ENCODE results near the gene TYW1.

TYW1 gene, protein sequence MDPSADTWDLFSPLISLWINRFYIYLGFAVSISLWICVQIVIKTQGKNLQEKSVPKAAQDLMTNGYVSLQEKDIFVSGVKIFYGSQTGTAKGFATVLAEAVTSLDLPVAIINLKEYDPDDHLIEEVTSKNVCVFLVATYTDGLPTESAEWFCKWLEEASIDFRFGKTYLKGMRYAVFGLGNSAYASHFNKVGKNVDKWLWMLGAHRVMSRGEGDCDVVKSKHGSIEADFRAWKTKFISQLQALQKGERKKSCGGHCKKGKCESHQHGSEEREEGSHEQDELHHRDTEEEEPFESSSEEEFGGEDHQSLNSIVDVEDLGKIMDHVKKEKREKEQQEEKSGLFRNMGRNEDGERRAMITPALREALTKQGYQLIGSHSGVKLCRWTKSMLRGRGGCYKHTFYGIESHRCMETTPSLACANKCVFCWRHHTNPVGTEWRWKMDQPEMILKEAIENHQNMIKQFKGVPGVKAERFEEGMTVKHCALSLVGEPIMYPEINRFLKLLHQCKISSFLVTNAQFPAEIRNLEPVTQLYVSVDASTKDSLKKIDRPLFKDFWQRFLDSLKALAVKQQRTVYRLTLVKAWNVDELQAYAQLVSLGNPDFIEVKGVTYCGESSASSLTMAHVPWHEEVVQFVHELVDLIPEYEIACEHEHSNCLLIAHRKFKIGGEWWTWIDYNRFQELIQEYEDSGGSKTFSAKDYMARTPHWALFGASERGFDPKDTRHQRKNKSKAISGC

GRCh38 chr7:66996444-66997191, at the start of gene TYW1:
Gene TYW1 (plus strand): TSS chr7:66996833. CDS start chr7:66996979, 146 bp downstream.
- peak; percentile 94 for TF ChIP-seq YY1 (IDR thresholded peaks at IDR 0.05; ENCODE audit: low read depth)
- TF ChIP-seq TAF1 (IDR thresholded peaks at IDR 0.05; ENCODE audit: low read depth) = peak; percentile 90
- TF ChIP-seq, protein P1, sequence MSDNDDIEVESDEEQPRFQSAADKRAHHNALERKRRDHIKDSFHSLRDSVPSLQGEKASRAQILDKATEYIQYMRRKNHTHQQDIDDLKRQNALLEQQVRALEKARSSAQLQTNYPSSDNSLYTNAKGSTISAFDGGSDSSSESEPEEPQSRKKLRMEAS (IDR thresholded peaks at IDR 0.05) = peak; percentile 49; the same call in 1 of the 2 replicates

GRCh38 chr7:66948480-66949109, 48.0 kb upstream of the TYW1 start:
- TF ChIP-seq ZBTB7A (IDR thresholded peaks at IDR 0.05; ENCODE audit: low read depth) (no peak), EGR1 (IDR thresholded peaks at IDR 0.05) (no peak), TEAD4 (IDR thresholded peaks at IDR 0.05) (no peak), EP300 (IDR thresholded peaks at IDR 0.05; ENCODE audit: borderline replicate concordance) (no peak), TCF12 (IDR thresholded peaks at IDR 0.05; ENCODE audit: low read depth) (no peak), TAF1 (IDR thresholded peaks at IDR 0.05; ENCODE audit: low read depth) (no peak), FOXM1 (IDR thresholded peaks at IDR 0.05; ENCODE audit: borderline replicate concordance, low read depth) (no peak), YY1 (IDR thresholded peaks at IDR 0.05; ENCODE audit: low read depth) (no peak), RAD21 (IDR thresholded peaks at IDR 0.05; ENCODE audit: low read depth) (no peak), NFIC (IDR thresholded peaks at IDR 0.05) (no peak), CEBPB (IDR thresholded peaks at IDR 0.05) (no peak), REST (IDR thresholded peaks at IDR 0.05; ENCODE audit: low read depth) (no peak)
- TF ChIP-seq, protein P2, sequence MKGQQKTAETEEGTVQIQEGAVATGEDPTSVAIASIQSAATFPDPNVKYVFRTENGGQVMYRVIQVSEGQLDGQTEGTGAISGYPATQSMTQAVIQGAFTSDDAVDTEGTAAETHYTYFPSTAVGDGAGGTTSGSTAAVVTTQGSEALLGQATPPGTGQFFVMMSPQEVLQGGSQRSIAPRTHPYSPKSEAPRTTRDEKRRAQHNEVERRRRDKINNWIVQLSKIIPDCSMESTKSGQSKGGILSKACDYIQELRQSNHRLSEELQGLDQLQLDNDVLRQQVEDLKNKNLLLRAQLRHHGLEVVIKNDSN (IDR thresholded peaks at IDR 0.05) = no peak
- TF ChIP-seq, protein P1 (IDR thresholded peaks at IDR 0.05) = no peak

DNA sequence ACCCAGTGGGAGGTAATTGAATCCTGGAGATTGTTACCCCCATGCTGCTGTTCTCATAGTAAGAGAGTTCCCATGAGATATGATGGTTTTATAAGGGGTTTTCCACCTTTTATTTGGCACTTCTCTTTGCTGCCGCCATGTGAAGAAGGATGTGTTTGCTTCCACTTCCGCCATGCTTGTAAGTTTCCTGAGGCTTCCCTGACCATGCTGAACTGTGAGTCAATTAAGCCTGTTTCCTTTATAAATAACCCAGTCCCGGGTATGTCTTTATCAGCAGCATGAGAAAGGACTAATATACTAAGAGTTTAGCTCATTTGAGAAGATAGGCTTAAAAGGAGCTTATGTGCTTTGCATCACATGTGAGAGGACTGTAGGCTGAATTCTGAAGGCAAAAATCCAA, 46.3 kb upstream of the TYW1 start:
- TF ChIP-seq, protein P2 (IDR thresholded peaks at IDR 0.05) = no peak
- no peak for TF ChIP-seq ZBTB7A (IDR thresholded peaks at IDR 0.05; ENCODE audit: low read depth)
- no peak for TF ChIP-seq REST (IDR thresholded peaks at IDR 0.05; ENCODE audit: low read depth)
- no peak for TF ChIP-seq CEBPB (IDR thresholded peaks at IDR 0.05)
- TF ChIP-seq NFIC (IDR thresholded peaks at IDR 0.05) = no peak
- no peak for TF ChIP-seq FOXM1 (IDR thresholded peaks at IDR 0.05; ENCODE audit: borderline replicate concordance, low read depth)
- no peak for TF ChIP-seq CREB1 (IDR thresholded peaks at IDR 0.05; ENCODE audit: low read depth)
- no peak for TF ChIP-seq RAD21 (IDR thresholded peaks at IDR 0.05; ENCODE audit: low read depth)
- no peak for TF ChIP-seq YY1 (IDR thresholded peaks at IDR 0.05; ENCODE audit: low read depth)
- TF ChIP-seq, protein P1 (IDR thresholded peaks at IDR 0.05) = no peak
- TF ChIP-seq TEAD4 (IDR thresholded peaks at IDR 0.05) = no peak
- no peak for TF ChIP-seq TCF12 (IDR thresholded peaks at IDR 0.05; ENCODE audit: low read depth)
- no peak for TF ChIP-seq EP300 (IDR thresholded peaks at IDR 0.05; ENCODE audit: borderline replicate concordance)
- no peak for TF ChIP-seq EGR1 (IDR thresholded peaks at IDR 0.05)
- no peak for TF ChIP-seq TAF1 (IDR thresholded peaks at IDR 0.05; ENCODE audit: low read depth)

- no peak for TF ChIP-seq ZBTB7A (IDR thresholded peaks at IDR 0.05; ENCODE audit: low read depth)
- no peak for TF ChIP-seq FOXM1 (IDR thresholded peaks at IDR 0.05; ENCODE audit: borderline replicate concordance, low read depth)
- no peak for TF ChIP-seq NFIC (IDR thresholded peaks at IDR 0.05)
- no peak for TF ChIP-seq RAD21 (IDR thresholded peaks at IDR 0.05; ENCODE audit: low read depth)
Observed at GRCh38 chr7:66950763-66951162, 45.9 kb upstream of the TYW1 start.
